Measurements from ENCODE around the gene IGF1R. TPM values are rescaled to one million over a fixed set of nuclear protein-coding genes. Genes with fewer than 3 reads are reported as not detected.

The IGF1R gene
- polyA plus RNA-seq, 5 donors: 23.6 to 32.0 (median 30.6) TPM

- no peak for DNase-seq
These were observed 146.4 kb downstream of the IGF1R start for GRCh38 chr15:98794748-98795147.

- no peak for DNase-seq
These were observed 147.6 kb downstream of the IGF1R start for GRCh38 chr15:98795980-98796379.

GRCh38 chr15:98796685-98797357 is 148.5 kb downstream of the IGF1R start:
- DNase-seq: no peak

GRCh38 chr15:98798375-98798893 is 150.1 kb downstream of the IGF1R start:
- no peak for DNase-seq

- DNase-seq: no peak
These were observed 151.4 kb downstream of the IGF1R start for GRCh38 chr15:98799461-98800390.

GRCh38 chr15:98800437-98801233 is 152.3 kb downstream of the IGF1R start:
- DNase-seq: peak; percentile 85 to 87

- no peak for DNase-seq
These were observed 152.9 kb downstream of the IGF1R start for GRCh38 chr15:98801234-98801561.

- DNase-seq: no peak
These were observed 153.8 kb downstream of the IGF1R start for GRCh38 chr15:98802187-98802586.

- DNase-seq: no peak
These were observed 155.1 kb downstream of the IGF1R start for GRCh38 chr15:98803228-98804056.

GRCh38 chr15:98804057-98804380 is 155.7 kb downstream of the IGF1R start:
- DNase-seq: no peak

GRCh38 chr15:98805434-98806274 is 157.3 kb downstream of the IGF1R start:
- DNase-seq: no peak

GRCh38 chr15:98806275-98806895 is 158.0 kb downstream of the IGF1R start:
- DNase-seq: no peak

- peak; percentile 66 to 80 for DNase-seq
These were observed 158.9 kb downstream of the IGF1R start for GRCh38 chr15:98807262-98807661.

GRCh38 chr15:98809273-98809672 is 160.9 kb downstream of the IGF1R start:
- no peak for DNase-seq

- DNase-seq: no peak
These were observed 164.5 kb downstream of the IGF1R start for GRCh38 chr15:98812716-98813446.

GRCh38 chr15:98813951-98814350 is 165.6 kb downstream of the IGF1R start:
- DNase-seq: no peak

GRCh38 chr15:98815207-98815606 is 166.9 kb downstream of the IGF1R start:
- DNase-seq: no peak

GRCh38 chr15:98817745-98818144 is 169.4 kb downstream of the IGF1R start:
- DNase-seq: no peak

GRCh38 chr15:98823012-98823458 is 174.7 kb downstream of the IGF1R start:
- peak; percentile 73 to 78 for DNase-seq

All from right lung (tissue), 5 donors.